Large intestine (tissue), 3 donors: Measurements from ENCODE around the gene SBNO2. TPM values are rescaled to one million over a fixed set of nuclear protein-coding genes. Genes with fewer than 3 reads are reported as not detected.
A peak's percentile ranks its signal among the peaks of the same experiment; 100 is the strongest.
"Not testable (repeated sequence)": the region's sequence is repeated elsewhere in the genome, so short reads cannot be mapped to it uniquely, and the experiment has no call there.

Experiments
- DNase-seq, 2 donors: peaks; one replicate each; pipeline versions ENCODE4 v3.0.0 to v3.0.0-alpha.2; 2013
- H3K27ac ChIP-seq: one replicate; pipeline ENCODE4 v1.5.1; 2013; ENCODE audit warnings: low read length
- H3K27me3 ChIP-seq: 2 replicates; pipeline ENCODE4 v1.6.1; 2013; ENCODE audit warnings: low read length; ENCODE audit not compliant: control insufficient read depth, insufficient read depth
- H3K36me3 ChIP-seq: 2 replicates; pipeline ENCODE4 v1.6.1; 2013; ENCODE audit warnings: low read length; ENCODE audit not compliant: control insufficient read depth, insufficient read depth
- H3K4me1 ChIP-seq: one replicate; pipeline ENCODE4 v1.6.1; 2013; ENCODE audit warnings: low read length; ENCODE audit not compliant: control insufficient read depth, insufficient read depth
- H3K4me3 ChIP-seq: one replicate; pipeline ENCODE4 v1.5.1; 2013; ENCODE audit warnings: low read length
- H3K9me3 ChIP-seq: one replicate; pipeline ENCODE4 v1.6.1; 2013; ENCODE audit warnings: mild to moderate bottlenecking, low read depth, low read length, moderate library complexity; ENCODE audit not compliant: control insufficient read depth
- WGBS: methylation state at CpG from one replicate; pipeline ENCODE4 v1.1.5; 2013; ENCODE audit warnings: low lambda C conversion rate; ENCODE audit not compliant: insufficient coverage; 5-methylcytosine and 5-hydroxymethylcytosine counted together
- polyA plus RNA-seq: library from polyadenylated mRNA; unstranded; fragments of 120-200 nt; gene quantifications from one replicate; pipeline ENCODE4 v1.2.1, GENCODE V29; 2013

The SBNO2 gene
- polyA plus RNA-seq, 1 donor: 25.1 TPM

DNA sequence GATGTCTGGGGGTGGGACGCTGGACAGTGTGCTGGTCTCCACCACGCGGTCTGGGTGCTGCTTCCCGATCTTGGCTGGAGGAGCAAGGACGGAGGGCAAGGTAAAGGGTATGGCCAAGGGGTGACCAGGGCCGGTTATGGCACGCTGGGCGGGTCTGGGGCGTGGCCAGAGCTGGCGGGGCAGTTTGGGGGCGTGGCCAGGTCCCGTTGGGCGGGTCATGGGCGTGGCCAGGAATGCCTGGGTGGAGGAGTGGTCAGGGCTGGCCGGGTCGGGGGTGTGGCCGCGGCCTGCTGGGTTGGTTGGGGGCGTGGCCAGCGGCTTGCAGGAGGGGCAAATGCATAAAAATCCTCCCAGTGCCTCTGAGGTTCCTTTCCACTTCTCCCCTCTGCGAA, 51.1 kb downstream of the SBNO2 start:
- Histone ChIP-seq H3K27me3 (no peaks in the 10 kb centered on the region), H3K9me3 (peaks cover 16% of the 10 kb centered on the region), H3K36me3 (peaks cover 88% of the 10 kb centered on the region), H3K4me1 (peaks cover 2% of the 10 kb centered on the region), H3K4me3 (no peak overlapping the region), H3K27ac (no peak overlapping the region)
- WGBS: no CpG with 5 or more reads among the region's 21 CpGs
- DNase-seq: peak in 1 of 2 donors; percentile 38

DNA sequence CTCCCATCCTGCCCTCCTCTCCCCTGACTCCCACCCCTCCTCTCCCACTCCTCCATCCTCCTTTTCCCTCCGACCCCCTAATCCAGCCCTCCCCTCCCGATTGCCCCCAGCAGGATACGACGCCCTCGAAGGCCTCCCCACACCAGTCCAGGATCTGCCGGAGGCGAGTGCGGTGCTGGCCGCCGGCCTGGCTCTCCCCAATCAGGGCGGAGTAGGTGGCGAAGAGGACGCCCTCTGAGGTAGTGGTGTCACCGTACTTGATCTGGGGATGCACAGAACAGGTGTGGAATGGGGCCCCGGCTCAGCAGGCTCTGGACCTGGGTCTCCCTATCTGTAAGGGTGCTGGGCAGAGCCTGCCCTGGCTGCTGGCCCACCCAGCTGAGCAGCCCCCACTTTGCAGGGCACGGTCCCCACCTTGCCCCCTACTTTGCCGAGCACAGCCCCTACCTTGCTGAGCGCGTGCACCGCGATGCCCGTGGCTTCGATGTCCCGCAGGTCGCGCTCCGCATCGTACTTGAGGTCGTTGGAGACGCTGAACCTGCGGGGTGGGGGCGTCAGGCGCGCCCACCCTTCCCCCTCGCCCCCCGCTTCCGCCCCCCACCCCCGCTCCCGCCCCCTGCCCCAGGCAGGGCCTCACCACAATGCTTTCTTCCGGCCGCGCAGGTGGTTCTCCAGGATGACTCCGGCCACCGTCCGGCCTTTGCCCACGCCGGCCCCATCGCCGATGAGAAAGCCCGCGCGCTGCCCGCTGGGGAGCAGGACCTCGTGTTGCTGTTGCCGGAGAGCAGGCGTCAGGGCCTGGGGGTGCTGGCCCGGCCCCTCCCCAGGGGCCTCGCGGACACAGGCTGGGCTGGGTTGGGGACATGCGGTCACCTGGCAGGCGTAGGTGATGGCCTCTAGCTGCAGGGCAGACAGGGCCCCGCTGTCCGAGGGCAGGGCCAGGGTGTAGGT, 51.8 kb downstream of the SBNO2 start:
- Histone ChIP-seq H3K36me3 (peaks cover 92% of the 10 kb centered on the region), H3K4me3 (no peak overlapping the region), H3K27me3 (no peaks in the 10 kb centered on the region), H3K9me3 (peaks cover 16% of the 10 kb centered on the region), H3K4me1 (peaks cover 2% of the 10 kb centered on the region), H3K27ac (no peak overlapping the region)
- WGBS: no CpG with 5 or more reads among the region's 63 CpGs
- DNase-seq: no peak

DNA sequence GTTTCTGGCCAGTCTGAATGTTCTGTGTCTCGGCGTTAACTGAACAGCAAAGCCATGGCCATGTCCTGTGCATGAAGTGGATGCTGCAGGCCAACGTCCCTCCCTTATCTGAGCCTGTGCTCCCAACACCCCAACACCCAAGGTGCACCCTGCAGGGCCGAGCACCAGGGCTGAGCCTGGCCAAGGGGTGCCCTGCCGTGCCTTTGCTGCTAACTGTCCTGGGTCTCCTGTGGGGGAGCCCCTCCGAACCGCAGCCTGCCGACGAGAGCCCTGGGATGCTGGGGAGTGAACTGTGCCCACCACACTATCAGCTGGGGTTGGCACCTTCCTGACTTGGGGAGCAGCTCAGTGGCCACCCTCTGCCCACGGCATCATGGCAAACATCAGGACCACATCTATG, 52.7 kb downstream of the SBNO2 start:
- no peaks in the 10 kb centered on the region for H3K27me3 ChIP-seq
- H3K4me1 ChIP-seq: peaks cover 2% of the 10 kb centered on the region
- H3K36me3 ChIP-seq: peaks cover 92% of the 10 kb centered on the region
- no peak overlapping the region for H3K27ac ChIP-seq
- peaks cover 16% of the 10 kb centered on the region for H3K9me3 ChIP-seq
- no peak for DNase-seq
- no CpG with 5 or more reads among the region's 10 CpGs for WGBS
- no peak overlapping the region for H3K4me3 ChIP-seq

DNA sequence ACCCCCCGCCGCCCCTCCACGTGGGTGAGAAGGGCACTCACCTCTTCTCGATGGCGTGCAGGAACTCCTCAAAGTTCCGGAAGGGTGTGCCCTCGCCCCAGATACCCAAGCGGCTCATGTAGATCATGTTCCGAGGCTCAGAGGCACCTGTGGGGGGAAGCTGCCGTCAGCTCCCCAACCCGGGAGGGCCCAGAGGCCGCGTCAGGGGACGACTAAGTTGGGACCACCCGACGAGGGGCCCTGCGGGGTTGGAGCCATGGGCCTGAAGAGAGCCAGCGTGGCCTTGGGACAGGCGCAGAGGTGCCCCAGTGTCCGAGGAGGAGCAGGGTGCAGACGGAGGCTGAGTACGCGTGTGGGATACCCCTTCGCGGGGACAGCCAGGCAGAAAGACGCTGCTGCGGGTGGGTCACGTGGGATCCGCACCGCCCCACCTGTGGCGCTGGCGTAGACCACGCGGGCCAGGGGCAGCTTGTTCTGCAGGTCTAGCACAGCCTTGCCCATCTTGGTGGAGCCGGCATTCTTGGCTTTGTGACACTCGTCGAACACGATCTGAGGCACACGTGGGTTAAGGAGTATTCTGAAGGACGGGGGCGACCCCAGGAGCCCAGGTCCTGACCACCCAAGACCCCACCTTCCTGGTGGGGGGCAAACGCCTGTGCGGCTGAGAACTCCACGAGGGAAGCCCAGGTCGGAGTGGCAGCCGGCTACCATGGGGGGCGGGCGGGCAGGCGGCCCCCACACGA, 54.4 kb downstream of the SBNO2 start:
- Histone ChIP-seq H3K9me3 (peaks cover 16% of the 10 kb centered on the region), H3K27me3 (no peaks in the 10 kb centered on the region), H3K4me1 (peaks cover 2% of the 10 kb centered on the region), H3K4me3 (no peak overlapping the region), H3K27ac (no peak overlapping the region), H3K36me3 (peaks cover 88% of the 10 kb centered on the region)
- no peak for DNase-seq
- WGBS: no CpG with 5 or more reads among the region's 50 CpGs

DNA sequence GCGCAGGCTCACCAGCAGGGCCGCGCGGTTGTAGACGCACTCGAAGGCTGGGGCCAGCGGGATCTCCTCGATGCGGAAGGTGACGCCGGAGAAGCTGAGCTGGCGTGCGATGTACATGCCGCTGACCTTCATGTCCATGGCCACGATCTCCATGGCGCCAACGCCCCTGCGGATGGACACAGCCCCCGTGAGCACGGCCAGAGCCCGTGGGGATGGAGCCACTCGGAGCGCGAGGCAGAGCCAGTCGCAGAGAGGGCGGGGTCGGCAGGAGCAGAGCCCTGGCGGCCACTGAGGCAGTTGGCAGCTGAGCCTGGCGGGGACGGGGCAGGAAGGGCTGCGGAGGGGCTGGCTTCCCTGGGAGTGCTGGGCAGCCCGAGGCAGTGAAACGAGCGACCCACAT, 55.1 kb downstream of the SBNO2 start:
- H3K27ac ChIP-seq: no peak overlapping the region
- peaks cover 89% of the 10 kb centered on the region for H3K36me3 ChIP-seq
- no CpG with 5 or more reads among the region's 34 CpGs for WGBS
- no peak overlapping the region for H3K4me3 ChIP-seq
- H3K9me3 ChIP-seq: peaks cover 16% of the 10 kb centered on the region
- no peaks in the 10 kb centered on the region for H3K27me3 ChIP-seq
- DNase-seq: no peak
- peaks cover 3% of the 10 kb centered on the region for H3K4me1 ChIP-seq

DNA sequence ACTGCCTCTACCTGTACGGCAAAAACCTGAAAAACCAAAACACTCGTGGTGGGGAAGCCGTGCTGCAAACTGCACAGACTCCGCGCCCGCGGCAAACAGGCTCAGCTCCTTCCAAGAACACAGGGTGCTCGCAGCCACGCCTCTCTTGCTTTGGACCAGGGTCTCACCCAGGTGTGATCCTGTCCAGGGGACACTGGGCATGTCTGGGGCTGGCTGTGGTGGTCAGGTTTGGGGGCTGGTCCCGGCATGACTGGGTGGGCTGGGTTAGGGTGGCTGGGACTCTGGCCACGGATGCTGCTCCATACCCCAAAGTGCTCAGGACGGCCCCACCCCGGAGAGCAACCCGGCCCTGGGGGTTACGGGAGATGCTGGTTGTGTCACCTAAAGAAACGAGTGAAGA, 56.4 kb downstream of the SBNO2 start:
- no peak for DNase-seq
- peaks cover 13% of the 10 kb centered on the region for H3K4me1 ChIP-seq
- WGBS: no CpG with 5 or more reads among the region's 16 CpGs
- no peak overlapping the region for H3K4me3 ChIP-seq
- no peaks in the 10 kb centered on the region for H3K27me3 ChIP-seq
- peaks cover 79% of the 10 kb centered on the region for H3K36me3 ChIP-seq
- no peak overlapping the region for H3K27ac ChIP-seq
- H3K9me3 ChIP-seq: peaks cover 8% of the 10 kb centered on the region

DNA sequence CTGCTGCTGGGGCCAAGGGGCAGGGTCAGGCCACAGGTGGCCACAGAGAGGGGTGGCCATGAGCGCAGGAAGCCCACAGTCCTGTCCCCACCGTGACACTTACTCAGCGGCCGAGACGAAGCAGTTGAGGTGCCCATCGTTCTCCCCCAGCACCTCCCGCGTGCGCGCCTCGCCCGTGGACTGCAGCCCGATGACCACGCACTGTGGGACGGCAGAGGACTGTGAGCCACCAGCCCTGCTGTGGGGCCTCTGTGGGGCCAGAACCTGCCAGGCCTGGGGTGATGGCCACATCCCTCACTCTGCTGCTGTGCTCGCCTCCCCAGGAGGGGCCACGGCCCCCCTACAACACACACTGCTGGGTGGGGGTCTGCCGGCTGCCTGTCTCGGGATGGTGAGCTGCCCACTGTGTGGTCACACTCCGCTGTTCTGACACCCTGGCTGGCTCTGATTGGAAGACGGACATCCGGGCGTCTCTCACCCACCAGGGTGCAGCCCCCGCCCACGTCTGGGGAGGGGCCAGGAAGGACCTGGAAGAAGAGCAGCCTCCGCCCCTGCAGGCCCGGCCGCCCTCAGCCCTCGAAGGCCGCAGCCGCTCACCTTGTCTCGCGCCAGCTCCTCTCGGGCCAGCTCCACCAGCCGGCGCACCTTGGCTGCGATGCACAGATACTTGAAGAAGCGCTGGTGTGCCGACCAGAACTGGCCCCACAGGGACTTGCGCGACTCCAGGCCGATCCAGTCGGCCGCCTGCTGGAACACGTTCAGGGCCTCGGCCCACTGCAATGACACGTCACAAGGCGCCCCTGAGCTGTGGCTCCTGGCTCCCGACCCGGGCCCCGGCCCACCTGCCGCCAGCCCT, 57.1 kb downstream of the SBNO2 start:
- peaks cover 7% of the 10 kb centered on the region for H3K9me3 ChIP-seq
- no peaks in the 10 kb centered on the region for H3K27me3 ChIP-seq
- H3K4me3 ChIP-seq: no peak overlapping the region
- H3K27ac ChIP-seq: no peak overlapping the region
- no peak for DNase-seq
- no CpG with 5 or more reads among the region's 52 CpGs for WGBS
- peaks cover 75% of the 10 kb centered on the region for H3K36me3 ChIP-seq
- H3K4me1 ChIP-seq: peaks cover 20% of the 10 kb centered on the region

DNA sequence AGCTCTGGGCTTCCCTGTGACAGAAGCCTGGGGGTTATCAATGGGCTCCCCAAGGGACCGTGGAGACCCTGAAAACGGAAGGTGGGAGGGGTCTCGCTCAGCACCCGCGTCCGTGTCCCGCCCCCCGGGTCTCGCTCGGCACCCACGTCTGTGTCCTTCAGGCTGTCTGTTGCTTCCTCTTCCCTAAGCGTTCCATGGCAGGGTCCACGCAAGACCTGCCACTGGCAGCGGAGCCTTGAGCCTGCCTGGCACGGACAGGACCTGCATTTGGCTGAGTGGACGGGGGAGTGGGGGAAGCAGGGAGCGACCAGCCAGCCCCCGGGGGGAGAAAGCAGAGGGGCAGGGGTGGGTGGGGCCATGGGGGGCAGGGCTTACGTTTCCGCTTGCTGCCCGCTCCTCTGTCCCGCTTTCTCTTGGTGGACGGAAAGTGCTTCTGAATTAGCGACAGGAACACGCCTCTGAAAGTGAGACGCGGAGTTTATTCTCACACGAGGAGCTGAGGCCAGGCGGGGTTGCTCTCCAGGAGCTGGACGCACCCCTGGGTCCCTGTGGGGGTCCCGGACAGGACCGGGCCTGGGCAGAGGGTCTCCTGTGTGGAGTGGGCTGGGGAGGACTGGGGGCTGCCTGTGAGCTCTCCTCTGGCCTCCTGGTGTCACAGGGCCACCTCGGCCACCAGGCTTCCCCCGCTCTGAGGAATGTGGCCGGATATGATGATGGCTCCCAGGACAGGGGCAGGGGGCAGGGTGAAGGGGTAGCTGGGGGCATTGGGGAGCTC, 58.2 kb downstream of the SBNO2 start:
- whole genome bisulfite sequencing: no CpG with 5 or more reads among the region's 35 CpGs

DNA sequence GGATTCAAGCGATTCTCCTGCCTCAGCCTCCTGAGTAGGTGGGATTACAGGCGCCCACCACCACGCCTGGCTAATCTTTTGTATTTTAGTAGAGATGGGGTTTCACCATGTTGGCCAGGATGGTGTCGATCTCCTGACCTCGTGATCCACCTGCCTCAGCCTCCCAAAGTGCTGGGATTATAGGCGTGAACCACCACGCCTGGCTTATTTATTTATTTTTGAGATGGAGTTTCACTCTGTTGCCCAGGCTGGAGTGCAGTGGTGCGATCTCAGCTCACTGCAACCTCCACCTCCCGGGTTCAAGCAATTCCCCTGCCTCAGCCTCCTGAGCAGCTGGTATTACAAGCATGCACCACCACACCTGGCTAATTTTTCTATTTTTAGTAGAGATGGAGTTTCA, 59.3 kb downstream of the SBNO2 start:
- not testable (repeated sequence) for H3K27ac ChIP-seq, DNase-seq, H3K4me3 ChIP-seq, H3K27me3 ChIP-seq, H3K9me3 ChIP-seq
- peaks cover 21% of the 10 kb centered on the region for H3K4me1 ChIP-seq
- peaks cover 72% of the 10 kb centered on the region for H3K36me3 ChIP-seq
- WGBS: no CpG with 5 or more reads among the region's 9 CpGs

More for the DNA sequence above, 58.2 kb downstream of the SBNO2 start:
- H3K27me3 ChIP-seq: no peaks in the 10 kb centered on the region
- H3K4me3 ChIP-seq: no peak overlapping the region
- peaks cover 21% of the 10 kb centered on the region for H3K4me1 ChIP-seq
- H3K36me3 ChIP-seq: peaks cover 71% of the 10 kb centered on the region
- H3K9me3 ChIP-seq: peaks cover 7% of the 10 kb centered on the region
- DNase-seq: no peak
- no peak overlapping the region for H3K27ac ChIP-seq
